B cell (primary cell): ENCODE data around the gene ARHGAP27. TPM values are rescaled to one million over a fixed set of nuclear protein-coding genes. Genes with fewer than 3 reads are reported as not detected.

ENCODE experiments used
- ATAC-seq: fragments of 200-7000 bp; cut with Tn5 transposase; one replicate; pipeline ENCODE4 v1.10.0; 2021; ENCODE audit warnings: low read depth, mild to moderate bottlenecking, moderate number of reproducible peaks, moderate library complexity
- CTCF ChIA-PET: fragments of 350-600 bp; sonication (Branson Sonifier 250); formaldehyde crosslinking; loops from one replicate; lab custom pipeline; 2021; ENCODE audit warnings: antibody characterized with exemption, inconsistent platforms; lab: Charles Lee
- POLR2A ChIA-PET: fragments of 350-600 bp; sonication (Branson Sonifier 250); formaldehyde crosslinking; loops from one replicate; lab custom pipeline; 2021; ENCODE audit warnings: antibody characterized with exemption; lab: Charles Lee
- DNase-seq: peaks from one replicate; pipeline ENCODE4 v3.0.0; 2013
- H2AFZ ChIP-seq: 2 replicates; pipeline ENCODE4 v1.6.1; 2012; ENCODE audit warnings: mild to moderate bottlenecking, low read depth, low read length; ENCODE audit not compliant: insufficient read depth, poor library complexity, severe bottlenecking
- H3K27ac ChIP-seq, 2 donors: 1 replicate in 1 of 2; 2 replicates in 1 of 2; pipeline ENCODE4 v1.5.1; 2012 to 2013; ENCODE audit warnings: low read length in 2 of 2, mild to moderate bottlenecking in 2 of 2, moderate library complexity in 1 of 2
- H3K27me3 ChIP-seq, 4 experiments: fragments of 200-600 bp in 1 of 4; sonication (generic) in 1 of 4; replicated peaks in 1 of 4; 1 replicate in 2 of 4; 2 replicates in 2 of 4; pipeline versions ENCODE4 v1.6.1 to v1.7.0; 2013 to 2016; ENCODE audit warnings: low read length in 3 of 4, mild to moderate bottlenecking in 2 of 4, mixed read lengths in 1 of 4, moderate library complexity in 1 of 4; ENCODE audit not compliant: insufficient read depth in 4 of 4, control insufficient read depth in 3 of 4; ENCODE audit errors: control extremely low read depth in 1 of 4
- H3K36me3 ChIP-seq, 2 experiments: replicated peaks in 1 of 2; 1 replicate in 1 of 2; 2 replicates in 1 of 2; pipeline versions ENCODE4 v1.6.1 to v1.7.1; 2013; ENCODE audit warnings: low read length in 1 of 2; ENCODE audit not compliant: insufficient read depth in 2 of 2, control insufficient read depth in 1 of 2; ENCODE audit errors: control extremely low read depth in 1 of 2, extremely low read depth in 1 of 2
- H3K4me1 ChIP-seq, 2 donors: fragments of 200-600 bp in 1 of 2; sonication (generic) in 1 of 2; 1 replicate in 1 of 2; 2 replicates in 1 of 2; pipeline versions ENCODE4 v1.5.1 to v1.6.1; 2013 to 2017; ENCODE audit warnings: low read length in 2 of 2; ENCODE audit not compliant: control insufficient read depth in 2 of 2, insufficient read depth in 2 of 2
- H3K4me2 ChIP-seq: replicated peaks from 2 replicates; pipeline ENCODE3; 2012; ENCODE audit warnings: mild to moderate bottlenecking, low read depth, low read length; ENCODE audit not compliant: poor library complexity, severe bottlenecking
- H3K4me3 ChIP-seq, 5 experiments: fragments of 200-600 bp in 1 of 5; sonication (generic) in 1 of 5; 1 replicate in 3 of 5; 2 replicates in 2 of 5; pipeline versions ENCODE4 v1.5.1 to v1.7.0; 2011 to 2016; ENCODE audit warnings: low read length in 4 of 5, mild to moderate bottlenecking in 4 of 5, low read depth in 2 of 5, control low read depth in 1 of 5, moderate library complexity in 1 of 5; ENCODE audit not compliant: insufficient read depth in 1 of 5; ENCODE audit errors: control extremely low read depth in 1 of 5, extremely low read depth in 1 of 5
- H3K79me2 ChIP-seq: fragments of 200-600 bp; sonication (generic); one replicate; pipeline ENCODE4 v1.6.0; 2016; ENCODE audit warnings: low read length; ENCODE audit not compliant: control insufficient read depth, insufficient read depth
- H3K9ac ChIP-seq: fragments of 200-600 bp; sonication (generic); 2 replicates; pipeline ENCODE4 v1.6.1; 2017; ENCODE audit warnings: mild to moderate bottlenecking, low read length, moderate library complexity
- H3K9me3 ChIP-seq, 3 donors: one replicate each; pipeline versions ENCODE4 v1.6.1 to v1.7.1; 2013; ENCODE audit warnings: low read length in 2 of 3; ENCODE audit not compliant: control insufficient read depth in 2 of 3, insufficient read depth in 1 of 3; ENCODE audit errors: control extremely low read depth in 1 of 3
- H4K20me1 ChIP-seq: 2 replicates; pipeline ENCODE4 v1.6.0; 2012; ENCODE audit warnings: mild to moderate bottlenecking, low read length; ENCODE audit not compliant: insufficient read depth, control insufficient read depth, poor library complexity, severe bottlenecking
- H3K27ac Mint-ChIP-seq: one replicate; pipeline ENCODE4 v1.8.0; 2021; ENCODE audit warnings: mixed read lengths
- H3K27me3 Mint-ChIP-seq: one replicate; pipeline ENCODE4 v1.8.0; 2021; ENCODE audit warnings: mixed read lengths
- H3K4me1 Mint-ChIP-seq: one replicate; pipeline ENCODE4 v1.8.0; 2021; ENCODE audit warnings: mixed read lengths
- H3K4me3 Mint-ChIP-seq: one replicate; pipeline ENCODE4 v1.8.0; 2021; ENCODE audit warnings: mixed read lengths
- H3K9me3 Mint-ChIP-seq: one replicate; pipeline ENCODE4 v1.8.0; 2022; ENCODE audit warnings: mixed read lengths; ENCODE audit not compliant: insufficient read depth
- CTCF ChIP-seq: fragments of 200-600 bp; IDR thresholded peaks from one replicate; pipeline ENCODE4 v1.8.0; 2022; ENCODE audit warnings: antibody characterized with exemption, mild to moderate bottlenecking
- EZH2 ChIP-seq: IDR thresholded peaks from 2 replicates; pipeline ENCODE4 v1.6.1; 2012; ENCODE audit warnings: borderline replicate concordance, low read depth, mild to moderate bottlenecking, moderate library complexity, low read length; ENCODE audit not compliant: insufficient read depth, poor library complexity, severe bottlenecking
- WGBS: methylation state at CpG from one replicate; pipeline ENCODE4 v1.1.5; 2013; ENCODE audit warnings: missing lambda C conversion rate; ENCODE audit not compliant: insufficient coverage; 5-methylcytosine and 5-hydroxymethylcytosine counted together
- intact Hi-C: fragments of 100-400 bp; cut with micrococcal nuclease; formaldehyde crosslinking; loops from one replicate; pipeline ENCODE4 v1.10.0; 2022
- polyA plus RNA-seq: library from polyadenylated mRNA; depleted of rRNA; stranded (reverse); fragments of >200 nt; gene quantifications from 2 replicates; pipeline ENCODE4 v1.2.3, GENCODE V29; 2012
- total RNA-seq, 2 donors: library from RNA; stranded (reverse); fragments of 120-200 nt in 1 of 2; gene quantifications; 1 replicate in 1 of 2; 2 replicates in 1 of 2; pipeline versions ENCODE4 v1.2.3 to v1.2.4, GENCODE V29; 2013 to 2022

ARHGAP27 gene
- total and polyA plus RNA-seq, 2 donors (not counting 1 experiment from before 2014, with no cell fraction given), result 159 to 227 TPM

GRCh38 chr17:45430006-45430737, 2.5 kb downstream of the ARHGAP27 start:
- Mint-ChIP-seq H3K27ac (no peak overlapping the region), H3K9me3 (no peaks in the 10 kb centered on the region), H3K27me3 (no peaks in the 10 kb centered on the region), H3K4me3 (peak overlapping the region; percentile 88), H3K4me1 (peaks cover 35% of the 10 kb centered on the region)
- Histone ChIP-seq H3K4me1 (peaks cover 33 to 52% of the 10 kb centered on the region in 2 donors), H2AFZ (peak overlapping the region; percentile 75), H4K20me1 (no peaks in the 10 kb centered on the region), H3K36me3 (no peaks in the 10 kb centered on the region), H3K4me2 (peak overlapping the region; percentile 99), H3K27ac (no peak overlapping the region), H3K4me3 (peak overlapping the region in 4 of 5 experiments; percentile 44 to 77 (median 64)), H3K9me3 (no peaks in the 10 kb centered on the region), H3K27me3 (no peaks in the 10 kb centered on the region), H3K79me2 (no peaks in the 10 kb centered on the region), H3K9ac (peak overlapping the region; percentile 72)
- no peak for ATAC-seq
- TF ChIP-seq CTCF (no peak), EZH2 (no peak)
- ChIA-PET CTCF (interaction anchor here (2.0 to 6.5 kb wide), 3 partner anchors 11 to 211 kb away, joined by 4 to 71 read pairs (median 9); no protein-coding TSS in a partner anchor), POLR2A (no interaction called here)
- DNase-seq, result peak; percentile 18
- intact Hi-C loops, result no loop called here
- 93% methylated on average over 67 of the region's 68 CpGs for WGBS
